NCI-H2196 treated with DMSO at 0.1 percent for 48 hours (cell line): ENCODE measurements around the gene FRY.

Experiments used
- DNase-seq: peaks from one replicate; lab custom pipeline; 2025; ENCODE audit not compliant: unreplicated experiment; lab: John Stamatoyannopoulos, UW

FRY gene

GRCh38 chr13:32340914-32341313, 309.3 kb downstream of the FRY start:
- DNase-seq: no peak

GRCh38 chr13:32347651-32348050, 316.1 kb downstream of the FRY start:
- DNase-seq: no peak
